ENCODE data around the gene ISG20L2.
"Not testable (repeated sequence)": the region's sequence is repeated elsewhere in the genome, so short reads cannot be mapped to it uniquely, and the experiment has no call there.

ISG20L2 gene

DNA sequence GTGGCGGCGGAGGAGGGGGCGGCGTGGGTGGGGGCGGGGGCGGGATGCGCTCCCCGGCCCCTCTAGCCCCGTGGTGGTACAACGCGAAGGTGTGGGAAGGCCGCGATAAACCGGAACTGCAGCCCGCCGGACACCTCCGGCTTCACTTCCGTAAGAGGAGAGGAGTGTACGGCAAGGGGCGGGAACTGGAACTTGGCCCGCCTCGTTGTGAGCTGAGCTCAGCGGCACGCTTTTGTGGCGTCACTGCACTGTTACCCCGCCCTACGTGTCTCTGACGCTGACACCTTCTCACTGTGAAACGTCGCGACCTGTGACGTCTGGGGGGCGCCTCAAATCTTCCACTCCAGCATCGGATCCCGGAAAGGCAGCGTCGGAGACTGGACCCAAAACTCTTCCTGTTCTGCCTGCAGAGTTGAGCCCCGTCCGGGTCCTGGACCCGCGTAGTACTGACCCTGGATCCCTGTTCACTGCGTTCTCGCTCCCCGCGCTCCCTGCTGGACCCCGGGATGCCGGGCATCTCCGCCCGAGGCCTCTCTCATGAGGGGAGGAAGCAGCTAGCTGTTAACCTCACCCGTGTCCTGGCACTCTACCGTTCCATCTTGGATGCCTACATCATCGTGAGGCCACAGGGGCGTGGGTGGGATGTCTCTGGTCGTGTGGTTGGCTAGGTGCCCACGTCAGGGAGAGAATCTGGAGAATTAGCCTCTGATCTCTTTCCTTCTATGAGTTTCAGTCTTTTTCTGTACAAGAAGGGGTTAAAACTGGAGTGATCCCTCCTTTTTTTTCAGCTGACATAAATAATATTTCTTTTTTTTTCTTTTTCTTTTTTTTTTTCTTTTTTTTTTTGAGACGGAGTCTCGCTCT lies at the start of gene ISG20L2:
Gene ISG20L2, minus strand, starts transcription at position 168 of the 864 bp plus-strand sequence. CDS start 1,114 bp downstream, outside the sequence.
- DNase-seq: peak; percentile 99 to 100

- no peak for DNase-seq
Measured at GRCh38 chr1:156777573-156777972, 49.0 kb upstream of the ISG20L2 start.

GRCh38 chr1:156776942-156777341 lies 48.4 kb upstream of the ISG20L2 start:
- no peak for DNase-seq

DNA sequence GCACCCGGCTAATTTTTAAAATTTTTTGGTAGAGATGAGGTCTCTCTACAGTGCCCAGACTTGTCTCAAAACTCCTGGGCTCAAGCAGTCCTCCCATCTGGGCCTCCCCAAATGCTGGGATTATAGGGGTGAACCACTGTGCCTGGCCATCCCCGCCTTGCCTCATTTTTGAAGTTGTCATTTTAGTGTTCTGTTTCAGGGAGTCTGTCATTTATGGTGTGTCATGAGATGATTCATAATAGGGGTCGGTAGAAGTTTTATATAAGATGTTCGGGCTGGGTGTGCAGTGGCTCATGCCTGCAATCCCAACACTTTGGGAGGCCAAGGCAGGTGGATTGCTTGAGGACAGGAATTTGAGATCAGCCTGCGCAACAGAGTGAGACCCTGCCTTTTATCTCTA lies 47.2 kb upstream of the ISG20L2 start:
- no peak for DNase-seq

GRCh38 chr1:156773607-156774006 lies 45.0 kb upstream of the ISG20L2 start:
- peak in 1 of 2 experiments; percentile 4 for DNase-seq

DNA sequence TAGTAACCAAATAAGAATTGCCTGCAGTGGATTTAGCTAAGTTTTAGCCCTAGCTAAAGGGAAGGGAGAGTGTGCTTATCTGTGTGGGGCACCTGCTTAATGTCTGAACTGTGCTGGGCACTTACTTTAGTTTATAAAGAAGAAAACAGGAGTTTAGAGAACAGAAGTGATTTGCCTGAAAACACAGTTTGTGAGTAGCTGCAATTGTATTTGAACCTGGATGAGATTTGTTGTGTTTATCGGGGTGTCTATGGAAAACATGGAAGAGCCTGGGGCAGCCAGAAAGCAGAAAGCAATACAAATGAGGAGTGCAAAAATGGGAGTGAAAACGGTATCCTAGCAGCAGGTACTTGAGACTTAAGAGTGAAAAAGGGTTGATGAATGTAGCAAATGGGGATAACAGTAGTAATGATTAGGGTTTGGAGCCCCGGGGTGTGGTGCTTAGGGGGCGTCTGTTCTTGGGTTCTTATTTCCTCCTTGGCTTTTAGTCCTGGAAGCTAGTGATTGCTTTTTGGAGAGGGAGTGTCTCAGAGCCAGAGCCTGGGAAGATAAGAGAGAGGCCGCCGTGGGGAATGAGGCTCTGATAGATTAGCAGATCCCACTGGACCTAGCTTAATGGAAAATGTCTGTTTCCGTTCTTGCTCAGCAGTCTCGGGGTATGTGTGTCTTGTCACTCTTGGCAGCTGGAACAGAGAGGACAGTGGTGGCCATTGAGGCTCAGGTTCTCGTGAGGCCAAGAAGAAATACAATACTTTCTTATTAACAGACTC lies 44.3 kb upstream of the ISG20L2 start:
- no peak for DNase-seq

- no peak for DNase-seq
Measured at GRCh38 chr1:156772222-156772621, 43.7 kb upstream of the ISG20L2 start.

DNA sequence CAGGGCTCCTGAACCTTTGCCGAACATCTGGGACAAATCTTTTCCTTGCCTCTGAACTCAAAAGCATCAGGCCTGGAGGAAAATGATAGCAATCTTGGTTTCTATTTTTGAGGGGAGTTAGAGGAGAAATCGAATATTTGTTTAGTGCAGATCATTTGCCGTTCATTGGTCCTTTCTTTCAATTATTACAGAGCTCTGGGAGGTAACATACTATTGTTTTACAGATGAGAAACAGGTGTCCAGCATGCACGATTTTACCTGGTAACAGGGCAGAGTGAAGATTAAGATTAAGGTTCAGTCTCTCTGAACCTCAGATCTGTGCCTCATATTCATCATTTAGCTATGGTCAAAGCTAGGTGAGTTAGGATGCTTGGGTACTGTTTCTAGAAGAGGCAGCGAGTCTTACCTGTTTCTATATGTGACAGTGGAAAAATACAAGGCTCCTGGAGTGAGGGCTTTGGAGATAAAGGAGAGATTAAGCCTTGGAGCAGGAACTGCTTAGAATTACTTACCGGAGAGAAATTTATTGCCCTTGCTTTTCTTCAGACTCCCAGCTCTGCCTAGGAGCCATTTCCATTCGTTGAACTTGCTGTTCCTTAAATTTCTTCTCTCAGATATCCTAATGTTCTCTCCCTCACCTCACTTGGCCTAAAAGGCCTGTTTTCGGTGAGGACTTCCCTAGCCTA lies 40.2 kb upstream of the ISG20L2 start:
- DNase-seq: no peak

DNA sequence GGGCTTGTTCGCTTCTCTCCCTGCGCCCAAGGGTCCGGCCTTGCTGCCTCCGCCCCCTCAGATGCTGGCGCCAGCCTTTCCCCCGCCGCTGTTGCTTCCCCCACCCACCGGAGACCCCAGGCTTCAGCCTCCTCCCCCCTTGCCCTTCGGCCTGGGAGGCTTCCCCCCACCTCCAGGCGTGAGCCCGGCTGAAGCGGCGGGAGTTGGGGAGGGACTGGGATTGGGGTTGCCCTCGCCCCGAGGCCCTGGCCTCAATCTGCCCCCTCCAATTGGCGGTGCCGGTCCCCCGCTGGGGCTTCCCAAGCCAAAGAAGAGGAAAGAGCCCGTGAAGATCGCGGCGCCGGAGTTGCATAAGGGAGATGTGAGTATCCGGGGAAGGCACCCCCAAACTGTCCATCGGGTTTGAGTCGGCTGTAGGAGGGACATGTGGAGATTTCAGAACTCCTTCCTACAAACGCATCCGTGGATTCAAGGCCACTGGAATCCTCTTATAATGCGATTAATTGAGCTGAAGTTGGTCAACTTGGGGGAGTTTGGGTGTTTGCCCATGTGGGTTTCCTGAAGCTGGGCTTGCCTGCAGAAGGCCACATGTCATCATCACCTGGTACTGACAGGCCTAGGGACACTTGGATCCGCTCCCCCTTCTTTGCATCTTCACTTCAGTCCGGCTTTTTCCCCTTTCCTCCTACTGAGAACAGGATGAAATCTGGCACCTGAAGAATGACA lies 39.5 kb upstream of the ISG20L2 start:
- no peak for DNase-seq

DNA sequence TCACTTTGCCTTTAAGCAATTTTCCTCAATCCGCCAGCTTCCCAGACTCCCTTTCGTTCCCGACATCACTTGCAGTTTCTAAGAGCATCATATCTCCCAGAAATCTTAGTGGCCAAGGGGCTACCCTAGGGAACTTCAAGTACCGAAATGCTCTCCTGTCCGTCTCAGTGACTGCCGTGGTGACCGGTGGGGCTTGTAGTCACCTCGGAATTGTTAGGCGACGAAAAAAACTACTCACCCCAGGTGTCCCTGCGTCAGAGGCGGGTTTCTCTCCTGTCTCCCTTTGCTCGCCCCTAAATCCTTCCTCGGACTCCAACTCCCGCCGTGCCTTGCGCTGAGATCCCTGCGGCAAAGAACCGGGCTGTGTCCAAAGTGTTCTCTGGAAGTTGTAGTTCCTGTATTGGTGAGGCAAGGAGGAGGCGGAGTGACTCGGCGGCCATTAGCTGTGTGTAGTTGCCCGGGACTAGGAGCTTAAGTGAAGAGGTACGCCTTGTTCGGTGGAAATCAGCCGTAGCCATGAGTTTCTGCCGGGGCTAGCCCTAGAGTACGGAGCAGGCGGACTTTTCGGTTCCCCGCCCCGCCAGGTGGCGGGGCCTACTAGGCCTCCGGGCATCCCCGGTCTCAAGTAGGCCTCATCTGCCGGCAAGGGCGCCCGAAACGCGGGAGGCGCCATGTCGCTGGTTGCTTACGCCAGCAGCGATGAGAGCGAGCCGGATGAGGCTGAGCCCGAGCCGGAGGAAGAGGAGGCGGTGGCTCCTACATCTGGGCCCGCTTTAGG lies 38.7 kb upstream of the ISG20L2 start, which contains the start of gene PRCC:
Gene PRCC, plus strand, starts transcription at position 435 of the 778 bp plus-strand sequence. Its CDS starts 237 bp downstream, at position 672.
- peak; percentile 100 for DNase-seq

DNA sequence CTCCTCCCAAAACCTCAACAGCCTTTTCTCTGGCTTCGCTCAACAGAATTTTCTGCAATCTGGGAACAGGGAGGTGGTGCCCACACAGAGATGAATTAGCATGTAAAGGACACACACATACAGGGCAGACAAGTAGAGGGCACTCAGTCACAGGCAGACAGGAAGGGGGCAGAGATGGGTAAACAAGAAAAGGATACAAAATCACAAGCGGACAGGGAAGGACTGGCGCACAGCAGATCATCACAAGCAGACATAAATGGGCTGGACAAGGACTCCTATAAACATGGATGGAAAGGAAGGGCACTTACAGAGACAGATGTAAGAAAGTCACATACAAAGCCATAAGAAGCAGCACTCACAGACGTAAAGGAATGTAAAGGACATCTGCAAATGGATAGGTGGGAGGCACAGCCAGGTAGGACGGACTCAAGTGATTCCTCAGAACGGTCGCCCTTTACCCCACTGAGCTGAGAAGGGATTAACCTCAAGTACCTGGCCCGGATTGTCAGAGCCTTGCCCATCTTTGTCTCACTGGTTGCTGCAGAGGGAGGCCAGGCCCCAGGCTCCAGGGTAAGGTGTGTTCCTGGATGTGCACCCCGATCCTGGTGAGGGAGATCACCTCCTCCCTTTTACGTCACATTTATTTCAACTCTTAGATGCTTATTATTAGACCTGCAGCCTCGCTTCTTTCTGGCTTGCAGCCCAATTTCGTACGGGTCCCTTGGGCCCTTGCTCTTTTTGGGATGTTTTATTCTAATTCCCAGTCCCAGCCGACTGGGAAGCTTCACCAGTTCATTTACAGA lies 37.9 kb upstream of the ISG20L2 start:
- peak in 1 of 2 experiments; percentile 63 for DNase-seq

DNA sequence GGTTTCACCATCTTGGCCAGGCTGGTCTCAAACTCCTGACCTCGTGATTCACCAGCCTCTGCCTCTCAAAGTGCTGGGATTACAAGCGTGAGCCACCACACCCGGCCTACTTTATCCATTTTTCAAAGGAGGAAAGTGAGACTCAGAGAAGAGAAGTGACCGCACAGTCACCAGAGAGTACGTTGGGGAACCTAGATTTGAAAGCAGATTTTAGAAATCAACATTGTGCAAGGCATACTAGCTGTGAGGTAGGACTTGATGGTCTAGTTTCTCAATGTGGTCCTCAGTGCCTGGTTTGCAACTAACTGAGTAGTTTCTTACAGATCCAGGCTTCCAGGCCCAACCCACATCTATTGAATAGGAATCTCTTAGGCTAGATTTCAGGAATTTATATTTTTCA lies 37.1 kb upstream of the ISG20L2 start:
- DNase-seq: no peak

- not testable (repeated sequence) for DNase-seq
Measured at GRCh38 chr1:156765136-156765535, 36.6 kb upstream of the ISG20L2 start.

DNA sequence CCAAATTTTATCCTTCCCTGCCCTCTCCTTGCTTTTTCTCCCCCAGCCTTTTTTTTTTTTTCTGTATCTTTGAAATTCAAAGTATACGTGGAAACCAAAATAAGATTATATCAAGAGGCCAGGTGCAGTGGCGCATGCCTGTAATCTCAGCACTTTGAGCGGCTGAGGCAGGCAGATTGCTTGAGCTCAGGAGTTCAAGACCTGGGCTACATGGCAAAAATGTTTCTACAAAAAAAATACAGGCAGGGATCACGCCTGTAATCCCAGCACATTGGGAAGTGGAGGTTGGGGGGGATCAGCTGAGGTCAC lies 32.2 kb upstream of the ISG20L2 start:
- no peak for DNase-seq

DNA sequence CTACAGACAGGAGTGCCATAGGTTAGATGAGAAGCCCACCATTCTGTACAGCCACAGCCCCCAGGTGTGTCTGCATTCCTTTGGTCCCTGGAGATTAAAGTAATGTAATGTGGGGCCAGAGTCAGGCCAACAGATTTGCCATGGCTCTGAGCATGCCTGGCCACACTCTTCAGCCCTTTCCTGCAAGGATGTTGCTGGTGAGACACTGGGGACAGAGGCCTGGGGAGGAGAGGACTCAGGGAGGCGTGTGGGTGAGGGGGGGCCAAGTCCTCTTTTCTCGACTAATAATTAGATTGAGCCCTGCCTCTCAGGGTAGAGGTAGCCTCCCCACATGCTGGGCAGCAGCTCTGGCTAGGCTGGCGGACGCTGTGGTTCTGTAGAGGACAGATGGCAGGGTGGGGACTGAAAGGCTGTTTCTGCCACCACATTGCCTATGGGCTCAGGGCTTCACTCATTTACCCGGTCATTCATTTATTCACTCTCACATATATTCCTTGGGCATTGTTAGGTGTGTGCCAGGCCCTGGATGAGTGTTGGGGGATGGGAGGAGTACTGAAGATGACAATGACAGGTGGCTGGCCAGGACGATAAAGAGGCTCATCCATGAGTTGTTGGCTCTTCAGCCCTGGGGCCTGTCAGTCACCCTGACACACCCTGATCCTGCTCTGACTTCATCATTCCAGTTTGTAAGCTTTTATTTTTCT lies 31.7 kb upstream of the ISG20L2 start:
- peak in 1 of 2 experiments; percentile 32 for DNase-seq

DNA sequence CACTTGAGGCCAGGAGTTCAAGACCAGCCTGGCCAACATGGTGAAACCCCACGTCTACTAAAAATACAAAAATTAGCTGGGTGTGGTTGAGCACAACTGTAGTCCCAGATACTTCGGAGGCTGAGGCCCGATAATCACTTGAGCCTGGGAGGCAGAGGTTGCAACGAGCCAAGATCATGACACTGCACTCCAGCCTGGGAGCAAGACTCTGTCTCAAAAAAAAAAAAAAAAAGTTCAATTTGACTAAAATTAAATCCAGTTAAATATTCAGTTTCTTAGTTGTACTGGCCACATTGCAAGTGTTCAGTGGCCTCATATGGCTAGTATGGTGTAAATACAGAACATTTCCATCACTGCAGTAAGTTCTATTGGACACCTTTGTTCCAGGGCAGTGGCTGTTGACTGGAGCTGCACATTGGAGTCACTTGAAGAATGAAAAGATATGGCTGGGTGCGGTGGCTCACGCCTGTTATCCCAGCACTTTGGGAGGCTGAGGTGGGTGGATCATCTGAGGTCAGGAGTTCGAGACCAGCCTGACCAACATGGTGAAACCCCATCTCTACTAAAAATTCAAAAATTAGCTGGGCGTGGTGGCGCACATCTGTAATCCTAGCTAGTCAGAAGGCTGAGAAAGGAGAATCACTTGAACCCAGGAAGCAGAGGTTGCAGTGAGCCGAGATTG lies 29.1 kb upstream of the ISG20L2 start:
- DNase-seq: not testable (repeated sequence)

GRCh38 chr1:156756355-156756754 lies 27.8 kb upstream of the ISG20L2 start:
- DNase-seq: no peak

DNA sequence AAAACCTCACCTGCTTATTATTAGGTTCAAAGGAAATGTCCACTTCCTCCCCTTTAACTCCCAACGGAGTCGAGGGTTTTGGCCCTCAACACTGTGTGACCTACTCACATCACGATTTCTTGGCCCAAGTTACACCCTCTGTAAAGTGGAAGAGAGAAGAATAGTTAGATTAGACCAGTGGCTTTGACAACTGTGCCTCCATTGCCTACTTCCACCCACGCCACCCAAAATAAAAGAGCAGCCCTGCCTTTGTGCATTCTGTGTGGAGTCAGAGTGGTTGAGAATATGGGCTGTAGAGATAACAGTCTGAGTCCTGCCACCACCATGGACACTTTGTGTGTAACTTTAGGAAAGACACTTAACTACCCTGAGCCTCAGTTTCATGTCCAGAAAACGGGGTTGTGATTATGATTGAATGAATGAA lies 27.0 kb upstream of the ISG20L2 start:
- no peak for DNase-seq

- peak in 1 of 2 experiments; percentile 27 for DNase-seq
Measured at GRCh38 chr1:156754219-156754618, 25.7 kb upstream of the ISG20L2 start.
